CD4-positive, alpha-beta T cell (primary cell): ENCODE data around the gene ZNF692. TPM values are rescaled to one million over a fixed set of nuclear protein-coding genes. Genes with fewer than 3 reads are reported as not detected.

Experiments
- ATAC-seq: fragments of 200-7000 bp; cut with Tn5 transposase; one replicate; pipeline ENCODE4 v1.10.0; 2022; ENCODE audit warnings: mild to moderate bottlenecking; ENCODE audit not compliant: poor library complexity
- CTCF ChIA-PET: fragments of 350-600 bp; sonication (Branson Sonifier 250); formaldehyde crosslinking; loops from one replicate; lab custom pipeline; 2021; ENCODE audit warnings: antibody characterized with exemption, inconsistent platforms; lab: Charles Lee
- POLR2A ChIA-PET: fragments of 350-600 bp; sonication (Branson Sonifier 250); formaldehyde crosslinking; loops from one replicate; lab custom pipeline; 2021; ENCODE audit warnings: antibody characterized with exemption, inconsistent platforms; lab: Charles Lee
- DNase-seq, 14 experiments: peaks; one replicate each; pipeline ENCODE4 v3.0.0-alpha.2; 2013 to 2020; ENCODE audit warnings: mixed read lengths in 2 of 14
- H3K27ac ChIP-seq, 2 donors: one replicate each; pipeline versions ENCODE4 v1.5.1 to v1.7.0; 2013; ENCODE audit warnings: low read length in 2 of 2, low read depth in 1 of 2, mild to moderate bottlenecking in 1 of 2
- H3K27me3 ChIP-seq, 2 experiments: 1 replicate in 1 of 2; 2 replicates in 1 of 2; pipeline versions ENCODE4 v1.6.1 to v1.7.0; 2013; ENCODE audit warnings: low read length in 2 of 2, control low read depth in 1 of 2, mild to moderate bottlenecking in 1 of 2, moderate library complexity in 1 of 2; ENCODE audit not compliant: insufficient read depth in 2 of 2, control insufficient read depth in 1 of 2
- H3K36me3 ChIP-seq: one replicate; pipeline ENCODE4 v1.6.1; 2013; ENCODE audit warnings: low read length, control low read depth; ENCODE audit not compliant: insufficient read depth
- H3K4me1 ChIP-seq: one replicate; pipeline ENCODE4 v1.6.1; 2013; ENCODE audit warnings: low read length, control low read depth; ENCODE audit not compliant: insufficient read depth
- H3K4me3 ChIP-seq: one replicate; pipeline ENCODE4 v1.5.1; 2013; ENCODE audit warnings: mild to moderate bottlenecking, low read length, moderate library complexity
- H3K9me3 ChIP-seq, 2 experiments: 1 replicate in 1 of 2; 2 replicates in 1 of 2; pipeline versions ENCODE4 v1.6.1 to v1.7.0; 2013; ENCODE audit warnings: low read length in 2 of 2, mild to moderate bottlenecking in 2 of 2, control low read depth in 1 of 2, moderate library complexity in 1 of 2; ENCODE audit not compliant: control insufficient read depth in 1 of 2, insufficient read depth in 1 of 2
- H3K27ac Mint-ChIP-seq: one replicate; pipeline ENCODE4 v1.8.0; 2020; ENCODE audit warnings: mixed read lengths
- H3K27me3 Mint-ChIP-seq: one replicate; pipeline ENCODE4 v1.8.0; 2021; ENCODE audit warnings: mixed read lengths
- H3K36me3 Mint-ChIP-seq: one replicate; pipeline ENCODE4 v1.8.0; 2021; ENCODE audit warnings: low read depth, mixed read lengths
- H3K4me1 Mint-ChIP-seq: one replicate; pipeline ENCODE4 v1.8.0; 2021; ENCODE audit warnings: low read depth, mixed read lengths
- H3K4me3 Mint-ChIP-seq: one replicate; pipeline ENCODE4 v1.8.0; 2020; ENCODE audit warnings: mild to moderate bottlenecking, mixed read lengths
- H3K9me3 Mint-ChIP-seq: one replicate; pipeline ENCODE4 v1.8.0; 2020; ENCODE audit warnings: mixed read lengths
- intact Hi-C, 2 experiments: fragments of 100-400 bp; cut with DNase I in 1 of 2; cut with micrococcal nuclease in 1 of 2; formaldehyde crosslinking; loops; one replicate each; pipeline versions ENCODE4 v1.15.1 to v1.9.0; 2023 to 2025; cut with DNase I, micrococcal nuclease
- total RNA-seq, 174 experiments: library from RNA in 2 of 174; stranded (reverse) in 2 of 174; gene quantifications; one replicate each; pipeline ENCODE4 v1.2.3 and lab custom pipeline; 2021 to 2026
- TF ChIP-seq, protein P1 (sequence below): fragments of 200-600 bp; IDR thresholded peaks from one replicate; pipeline ENCODE4 v1.8.0; 2022; ENCODE audit warnings: antibody characterized with exemption, mild to moderate bottlenecking

ZNF692 gene
- total RNA-seq, 2 experiments from 2014 or later, result 23.3 to 27.3 TPM

DNA sequence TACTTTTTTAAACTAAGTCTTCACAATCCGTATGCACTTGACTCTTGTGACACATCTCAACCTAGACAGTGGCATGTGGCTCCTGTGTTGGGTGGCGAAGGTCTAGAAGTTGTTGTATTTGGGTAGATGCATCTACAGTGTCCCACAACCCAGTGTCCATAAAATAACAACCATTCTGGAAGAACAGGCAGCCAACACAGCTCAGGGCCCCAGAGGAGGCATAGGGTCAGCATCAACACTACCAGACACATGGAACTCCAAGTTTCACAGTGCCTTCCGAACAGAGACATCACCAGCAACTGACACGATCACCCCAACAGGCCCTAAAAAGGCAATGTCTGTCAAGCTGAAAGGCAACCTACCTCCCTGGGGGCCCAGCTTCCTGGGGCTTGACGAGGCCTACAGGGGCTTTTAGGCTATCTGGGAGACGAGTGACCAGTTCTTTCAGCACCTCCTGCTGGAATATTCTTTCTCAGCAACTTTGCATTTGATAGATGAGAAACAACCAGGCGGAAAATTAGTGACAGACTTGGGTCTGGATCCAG lies 38.8 kb downstream of the ZNF692 start:
- intact Hi-C loops, result no loop called here
- ATAC-seq (no peak), DNase-seq (no peak)
- Mint-ChIP-seq H3K9me3 (no peaks in the 10 kb centered on the region), H3K36me3 (peaks cover 78% of the 10 kb centered on the region), H3K27ac (peak overlapping the region; percentile 59), H3K4me3 (peak overlapping the region; percentile 30), H3K4me1 (peaks cover 98% of the 10 kb centered on the region), H3K27me3 (no peaks in the 10 kb centered on the region)
- Histone ChIP-seq H3K9me3 (no peaks in the 10 kb centered on the region), H3K27me3 (no peaks in the 10 kb centered on the region), H3K4me3 (no peak overlapping the region), H3K36me3 (peaks cover 67% of the 10 kb centered on the region), H3K4me1 (peaks cover 95% of the 10 kb centered on the region), H3K27ac (no peak overlapping the region)
- ChIA-PET CTCF (interaction anchor here (1.0 kb wide), 1 partner anchor 74 kb away, joined by 5 read pairs; no protein-coding TSS in a partner anchor), POLR2A (no interaction called here)
- TF ChIP-seq, protein P1, sequence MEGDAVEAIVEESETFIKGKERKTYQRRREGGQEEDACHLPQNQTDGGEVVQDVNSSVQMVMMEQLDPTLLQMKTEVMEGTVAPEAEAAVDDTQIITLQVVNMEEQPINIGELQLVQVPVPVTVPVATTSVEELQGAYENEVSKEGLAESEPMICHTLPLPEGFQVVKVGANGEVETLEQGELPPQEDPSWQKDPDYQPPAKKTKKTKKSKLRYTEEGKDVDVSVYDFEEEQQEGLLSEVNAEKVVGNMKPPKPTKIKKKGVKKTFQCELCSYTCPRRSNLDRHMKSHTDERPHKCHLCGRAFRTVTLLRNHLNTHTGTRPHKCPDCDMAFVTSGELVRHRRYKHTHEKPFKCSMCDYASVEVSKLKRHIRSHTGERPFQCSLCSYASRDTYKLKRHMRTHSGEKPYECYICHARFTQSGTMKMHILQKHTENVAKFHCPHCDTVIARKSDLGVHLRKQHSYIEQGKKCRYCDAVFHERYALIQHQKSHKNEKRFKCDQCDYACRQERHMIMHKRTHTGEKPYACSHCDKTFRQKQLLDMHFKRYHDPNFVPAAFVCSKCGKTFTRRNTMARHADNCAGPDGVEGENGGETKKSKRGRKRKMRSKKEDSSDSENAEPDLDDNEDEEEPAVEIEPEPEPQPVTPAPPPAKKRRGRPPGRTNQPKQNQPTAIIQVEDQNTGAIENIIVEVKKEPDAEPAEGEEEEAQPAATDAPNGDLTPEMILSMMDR, result no peak

DNA sequence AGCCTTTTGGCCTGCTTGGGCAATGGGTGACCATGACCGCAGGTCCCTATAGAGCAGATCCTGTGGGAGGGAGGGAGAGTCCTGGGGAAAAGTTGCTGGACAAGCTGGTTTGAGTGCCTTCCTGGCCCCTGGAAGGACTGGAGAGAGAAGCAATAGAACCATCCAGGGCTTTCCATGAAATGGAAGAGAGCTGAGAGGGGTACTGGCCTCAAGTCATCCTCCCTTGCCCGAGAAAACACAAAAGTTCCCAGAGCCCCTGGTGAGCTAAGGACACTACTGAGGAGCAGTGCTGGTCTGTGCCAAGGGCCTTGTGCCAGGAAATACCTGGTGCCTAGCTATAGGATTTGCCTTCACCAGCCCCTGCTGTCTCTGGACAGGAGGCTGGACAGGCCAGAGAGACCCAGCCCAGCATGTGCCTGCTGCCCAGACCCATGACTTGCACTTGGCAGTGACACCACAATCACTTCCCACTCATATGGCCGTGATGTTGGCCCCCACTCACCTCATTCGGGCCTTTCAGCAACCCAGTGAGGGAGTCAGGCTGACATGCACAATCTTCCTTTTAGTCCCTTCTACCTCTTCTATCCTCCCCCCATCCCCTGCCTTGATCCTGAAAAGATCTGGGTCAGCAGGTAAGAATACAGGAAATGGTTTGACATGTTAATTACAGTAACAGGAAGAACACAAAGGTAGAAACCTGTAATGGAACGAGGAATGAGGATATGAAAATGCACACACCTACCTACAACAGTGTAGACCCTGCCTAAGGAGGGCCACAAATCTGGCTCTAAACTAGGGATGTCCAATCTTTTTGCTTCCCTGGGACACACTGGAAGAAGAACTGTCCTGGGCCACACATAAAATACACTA lies 40.1 kb downstream of the ZNF692 start:
- H3K27me3 Mint-ChIP-seq, result no peaks in the 10 kb centered on the region
- ChIA-PET POLR2A (interaction anchor here (1.5 kb wide), 1 partner anchor 19 kb away, joined by 5 read pairs; the partner anchor contains the start of gene ZNF672), CTCF (interaction anchor here (1.0 kb wide), 1 partner anchor 76 kb away, joined by 5 read pairs; no protein-coding TSS in a partner anchor)
- peak overlapping the region; percentile 82 for H3K4me3 Mint-ChIP-seq
- peaks cover 79% of the 10 kb centered on the region for H3K36me3 Mint-ChIP-seq
- Histone ChIP-seq H3K9me3 (no peaks in the 10 kb centered on the region), H3K36me3 (peaks cover 75% of the 10 kb centered on the region), H3K27me3 (no peaks in the 10 kb centered on the region), H3K4me3 (no peak overlapping the region), H3K27ac (peak overlapping the region in 1 of 2 donors; percentile 48), H3K4me1 (peaks cover 81% of the 10 kb centered on the region)
- no peaks in the 10 kb centered on the region for H3K9me3 Mint-ChIP-seq
- TF ChIP-seq, protein P1, result no peak
- DNase-seq (peak in 1 of 14 experiments; percentile 56), ATAC-seq (peak; percentile 49)
- peaks cover 92% of the 10 kb centered on the region for H3K4me1 Mint-ChIP-seq
- peak overlapping the region; percentile 91 for H3K27ac Mint-ChIP-seq
- intact Hi-C loops, result no loop called here

DNA sequence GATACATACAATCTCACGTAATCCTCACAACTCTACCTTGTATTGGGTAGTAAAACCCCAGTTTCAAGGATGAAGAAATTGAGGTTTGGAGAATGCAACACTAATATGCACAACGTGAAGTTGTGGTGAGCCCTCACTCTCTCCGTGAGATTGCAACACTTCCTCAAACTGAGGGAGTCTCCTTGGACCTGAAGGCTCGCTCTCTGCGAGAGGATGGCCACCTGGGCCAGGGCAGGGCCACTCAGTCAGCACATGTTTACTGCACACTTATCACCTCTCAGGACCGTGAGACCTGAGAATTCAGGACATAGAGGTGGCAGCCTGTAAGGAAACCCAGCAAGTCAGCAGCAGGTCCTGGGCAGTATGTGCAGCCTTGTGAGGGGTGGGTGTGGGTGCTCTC lies 41.8 kb downstream of the ZNF692 start:
- peak overlapping the region; percentile 91 for H3K27ac Mint-ChIP-seq
- intact Hi-C loops, result no loop called here
- ChIA-PET POLR2A (interaction anchor here (1.6 kb wide), 1 partner anchor 9 kb away, joined by 5 read pairs; the partner anchor contains the start of gene SH3BP5L), CTCF (no interaction called here)
- H3K4me3 Mint-ChIP-seq, result peak overlapping the region; percentile 47
- DNase-seq (peak in 2 of 14 experiments; percentile 35 to 38), ATAC-seq (peak; percentile 27)
- H3K4me1 Mint-ChIP-seq, result peaks cover 76% of the 10 kb centered on the region
- peaks cover 80% of the 10 kb centered on the region for H3K36me3 Mint-ChIP-seq
- H3K27me3 ChIP-seq, result no peaks in the 10 kb centered on the region
- no peak overlapping the region for H3K4me3 ChIP-seq
- no peaks in the 10 kb centered on the region for H3K9me3 Mint-ChIP-seq
- H3K36me3 ChIP-seq, result peaks cover 75% of the 10 kb centered on the region
- peak overlapping the region in 1 of 2 donors; percentile 53 for H3K27ac ChIP-seq
- H3K4me1 ChIP-seq, result peaks cover 64% of the 10 kb centered on the region
- TF ChIP-seq, protein P1, result no peak
- no peaks in the 10 kb centered on the region for H3K27me3 Mint-ChIP-seq
- no peaks in the 10 kb centered on the region for H3K9me3 ChIP-seq
